GM18867 (cell line): ENCODE data around the gene EVX1.

Experiments
- ATAC-seq: cut with Tn5 transposase; IDR thresholded peaks from one replicate; pipeline ENCODE4 v1.9.1; 2021; ENCODE audit warnings: mild to moderate bottlenecking, moderate library complexity; ENCODE audit not compliant: unreplicated experiment

Gene EVX1

DNA sequence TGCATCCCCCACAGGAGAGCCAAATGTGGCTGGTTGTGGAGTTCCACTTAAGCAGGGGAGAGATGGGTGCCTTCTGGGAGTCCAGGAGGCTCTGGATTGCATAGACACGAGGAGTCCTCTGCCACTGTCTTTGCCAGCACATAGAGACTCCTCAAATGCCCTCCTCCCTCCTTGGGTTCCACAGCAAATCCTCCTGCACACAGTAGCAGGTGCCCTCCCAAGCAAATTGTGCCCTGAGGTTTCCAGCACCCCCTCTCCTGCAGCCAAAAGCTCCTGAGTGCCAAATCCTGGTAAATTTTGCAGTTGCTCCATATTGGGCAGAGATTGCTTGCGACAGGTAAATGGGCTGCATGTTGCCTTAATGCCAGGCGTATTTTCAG lies 5.8 kb downstream of the EVX1 start:
- no peak for ATAC-seq

DNA sequence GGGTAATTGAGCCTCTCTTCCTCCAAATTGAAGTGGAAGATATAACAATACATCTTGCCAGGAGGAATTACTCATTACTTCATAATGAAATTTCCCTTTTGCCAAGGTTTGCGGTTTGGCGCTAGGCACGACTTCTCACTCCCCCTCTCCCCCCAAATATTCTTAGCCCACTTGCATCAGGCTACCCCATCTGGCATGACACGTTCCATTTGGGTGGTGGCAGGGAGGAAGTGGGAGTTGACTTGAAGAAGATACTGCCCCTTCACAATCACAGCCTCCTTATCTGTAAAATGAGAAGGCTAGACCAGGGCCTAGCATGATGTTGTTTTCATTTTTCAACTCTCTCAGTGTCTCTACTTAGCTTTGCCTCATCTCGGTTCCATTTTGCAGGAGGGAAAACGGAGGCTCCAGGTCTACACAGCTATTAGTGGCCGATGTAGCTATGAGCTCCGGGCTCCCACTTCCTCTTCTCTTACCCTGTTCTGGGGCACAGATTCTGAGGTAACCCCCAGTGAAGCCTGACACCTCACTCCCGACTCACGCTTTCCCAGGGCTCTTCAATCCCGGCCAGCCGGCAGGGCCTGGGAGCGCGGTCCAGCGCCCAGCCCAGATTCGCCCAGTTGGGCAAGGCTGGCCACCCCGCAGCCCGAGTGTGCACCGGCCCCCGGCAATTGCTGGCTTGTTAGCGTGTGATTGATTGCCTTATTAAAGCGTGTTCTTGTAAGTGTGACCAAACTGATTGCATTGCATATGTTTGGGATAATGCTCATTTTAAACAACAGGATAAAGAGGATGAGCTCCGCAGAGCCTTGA lies 6.5 kb downstream of the EVX1 start:
- ATAC-seq, result no peak

DNA sequence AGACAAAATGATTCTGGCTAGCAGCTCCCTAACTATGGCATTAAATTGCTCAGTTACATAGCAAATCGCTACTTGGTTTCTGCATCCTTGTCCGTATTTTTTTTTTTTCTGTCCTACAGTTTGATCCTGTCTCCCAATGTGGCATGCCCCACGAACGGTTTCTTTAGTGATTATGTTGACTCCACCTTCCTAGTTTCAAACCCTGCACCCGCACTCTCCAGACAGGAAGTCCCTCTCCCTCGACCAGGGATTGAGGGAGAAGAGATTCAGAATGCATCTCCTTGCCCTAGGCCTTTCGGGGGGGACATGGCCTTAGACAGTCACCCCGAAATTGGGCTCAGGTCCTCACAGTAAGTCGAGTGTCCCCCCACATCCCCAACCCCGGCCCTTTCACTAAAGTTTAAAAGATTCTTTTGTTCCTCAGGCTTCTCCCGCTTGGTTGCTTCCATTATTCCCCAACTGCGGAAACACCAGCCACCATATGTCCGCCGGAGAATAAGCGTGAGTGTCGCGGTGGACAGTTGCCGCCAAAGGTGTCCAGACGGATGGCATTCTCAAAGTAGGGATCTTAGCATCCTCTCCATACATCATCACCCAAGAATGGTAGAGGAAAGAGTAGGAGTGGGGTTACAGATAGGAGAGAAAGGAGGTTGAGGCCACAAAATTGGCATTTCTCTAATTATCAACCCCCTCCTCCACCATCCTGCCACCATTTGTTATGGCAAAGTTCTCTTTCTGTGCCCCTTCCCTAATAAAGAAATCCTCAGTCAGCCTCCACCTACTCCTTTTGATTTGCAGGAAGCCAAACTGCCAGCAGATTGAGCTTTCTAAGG lies 7.3 kb downstream of the EVX1 start:
- no peak for ATAC-seq

DNA sequence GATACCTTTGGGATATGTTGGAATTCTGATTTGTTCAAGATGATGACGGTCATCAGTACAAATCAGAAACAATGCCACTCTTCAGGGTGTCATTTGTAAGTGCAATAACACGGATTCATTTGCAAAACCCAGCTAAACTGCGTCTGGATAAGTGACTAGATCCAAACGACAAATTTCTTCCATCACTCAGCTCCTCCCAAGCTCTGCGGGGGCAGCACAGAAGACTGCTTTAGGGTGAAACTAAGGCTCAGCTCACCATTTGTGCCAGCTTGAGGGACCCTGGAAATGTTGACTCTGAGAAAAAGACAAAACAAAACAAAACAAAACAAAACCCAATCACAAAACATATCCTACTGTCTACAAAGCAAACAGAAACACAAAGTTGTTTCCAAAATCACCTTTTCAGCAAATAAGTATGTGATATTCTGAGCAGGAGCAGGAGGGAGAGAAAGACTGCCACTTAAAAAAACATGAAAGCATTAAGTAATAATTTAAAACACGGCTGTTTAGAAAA lies 8.0 kb downstream of the EVX1 start:
- ATAC-seq, result no peak

DNA sequence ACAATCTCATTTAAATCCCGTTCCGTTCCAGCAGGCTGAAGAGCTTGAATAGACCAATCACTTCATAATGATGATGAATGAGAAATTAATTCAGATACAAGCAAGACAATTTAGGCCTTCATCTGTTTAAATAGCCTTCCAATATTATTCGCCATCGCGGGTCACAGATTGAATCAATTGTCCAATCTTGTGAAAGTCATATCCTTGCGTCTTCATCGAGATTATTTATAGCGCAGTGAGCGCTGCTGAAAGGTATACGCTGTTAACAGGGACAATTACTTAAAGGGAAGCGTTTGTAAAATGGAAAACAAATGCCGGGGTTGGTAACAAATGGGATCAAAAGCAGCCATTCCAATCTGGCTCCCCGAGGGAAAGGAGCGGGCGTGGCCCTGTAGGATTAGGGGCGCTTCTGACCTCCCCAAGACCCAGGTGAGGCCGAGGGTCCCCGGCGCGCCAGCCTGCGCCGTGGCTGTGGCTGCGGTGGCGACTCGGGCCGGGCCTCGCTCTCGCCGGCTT lies 8.6 kb downstream of the EVX1 start:
- no peak for ATAC-seq

DNA sequence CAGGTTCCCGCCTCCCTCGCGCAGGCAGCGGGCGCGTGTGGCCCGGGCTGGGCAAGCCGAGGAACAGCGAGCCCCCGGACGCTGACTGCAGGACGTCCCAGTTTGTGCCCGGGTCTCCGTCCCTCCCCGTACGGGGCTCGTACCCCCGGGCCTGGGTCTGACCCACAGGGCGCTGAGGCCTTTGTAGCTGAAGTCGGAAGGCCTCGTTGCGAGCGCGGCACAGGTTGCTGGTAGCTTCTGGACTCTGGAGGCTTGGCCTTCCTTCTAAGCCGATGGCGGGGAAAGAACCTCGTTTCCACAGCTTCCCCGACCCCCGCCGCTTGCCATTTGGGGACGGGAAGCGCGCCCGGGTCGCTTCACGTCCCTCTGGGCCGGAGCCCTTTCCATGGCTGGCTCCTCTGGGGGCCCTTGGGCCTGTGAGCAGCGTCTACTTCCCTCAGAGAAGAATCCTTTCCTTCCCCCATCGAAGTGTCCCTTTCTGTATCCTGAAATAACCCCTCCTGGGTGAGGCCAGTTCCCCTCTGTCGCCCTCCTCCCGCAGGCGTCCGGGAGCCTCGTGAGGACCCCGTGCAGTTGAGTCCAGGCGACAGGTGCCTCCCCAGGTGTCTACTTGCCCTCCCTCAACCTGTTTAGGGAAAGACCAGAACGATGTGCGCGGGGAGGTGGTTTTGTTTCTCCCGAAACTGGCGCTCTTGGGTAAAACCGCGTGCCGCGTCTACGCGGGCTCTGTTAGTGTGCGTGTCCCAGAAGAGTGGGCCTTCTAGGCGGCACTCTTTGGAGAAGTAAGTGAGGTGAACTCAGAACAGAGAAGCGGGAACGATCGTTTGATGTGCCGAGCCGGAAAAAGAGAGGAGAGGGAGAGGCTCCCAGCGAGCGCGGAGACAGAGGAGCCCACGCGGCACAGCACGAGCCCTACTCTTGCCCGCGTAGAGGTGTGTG lies 9.3 kb downstream of the EVX1 start:
- no peak for ATAC-seq

DNA sequence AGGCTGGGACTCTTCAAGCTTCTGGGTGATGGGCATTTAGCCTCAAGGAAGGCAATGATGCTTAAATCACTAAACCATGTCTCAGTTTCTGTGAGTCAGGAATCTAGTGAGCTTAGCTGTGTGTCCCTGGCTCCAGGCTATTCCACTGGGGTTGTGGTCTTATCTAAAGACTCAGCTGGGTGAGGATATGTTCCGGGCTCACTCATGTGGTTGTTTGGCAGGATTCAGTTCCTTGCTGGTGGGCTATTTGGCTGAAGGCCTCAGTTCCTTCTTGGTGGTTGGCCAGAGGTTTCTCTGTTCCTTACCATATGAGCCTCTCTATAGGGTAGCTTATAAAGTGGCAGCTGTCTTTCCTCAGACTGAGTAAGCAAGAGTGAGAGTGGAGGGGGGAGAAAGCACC lies 12.0 kb downstream of the EVX1 start:
- ATAC-seq, result no peak

DNA sequence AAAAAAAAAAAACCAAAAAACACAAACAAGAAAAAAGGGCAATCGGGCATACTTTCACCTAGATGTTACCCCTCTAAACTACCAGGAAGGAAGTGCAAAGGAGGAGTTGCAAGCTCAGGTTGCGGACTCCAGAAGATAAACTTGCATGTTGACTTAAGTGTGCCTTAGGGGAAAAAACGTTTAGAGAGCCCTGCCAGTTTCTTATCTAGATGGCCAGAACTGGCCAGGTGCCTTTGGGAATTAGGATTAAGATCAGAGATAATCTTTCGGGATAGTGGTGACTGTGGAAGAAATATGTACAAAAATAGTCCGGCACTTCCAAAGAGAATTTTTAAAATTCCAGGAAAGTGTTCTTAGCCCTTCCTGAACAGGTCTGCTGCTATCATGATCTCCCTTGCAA lies 17.6 kb downstream of the EVX1 start:
- no peak for ATAC-seq

DNA sequence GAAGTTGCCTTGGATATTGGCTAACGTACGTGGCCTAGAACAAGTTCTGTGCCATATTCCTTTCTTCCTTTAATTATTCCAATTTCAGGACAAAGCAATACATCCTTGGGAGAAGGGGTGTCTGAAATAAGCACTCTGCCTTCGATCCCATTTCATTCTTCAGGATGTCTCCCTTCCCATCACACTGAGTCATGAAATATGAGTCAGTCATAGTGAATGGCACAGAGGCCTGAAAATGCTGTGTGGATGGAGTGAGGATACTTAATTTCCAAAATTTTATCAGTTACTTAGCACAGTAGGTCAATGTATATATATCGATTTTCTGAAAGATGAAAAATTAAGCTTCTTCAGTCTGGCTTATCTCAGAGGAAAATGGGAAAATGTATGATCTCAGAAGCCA lies 19.5 kb downstream of the EVX1 start:
- ATAC-seq, result no peak

DNA sequence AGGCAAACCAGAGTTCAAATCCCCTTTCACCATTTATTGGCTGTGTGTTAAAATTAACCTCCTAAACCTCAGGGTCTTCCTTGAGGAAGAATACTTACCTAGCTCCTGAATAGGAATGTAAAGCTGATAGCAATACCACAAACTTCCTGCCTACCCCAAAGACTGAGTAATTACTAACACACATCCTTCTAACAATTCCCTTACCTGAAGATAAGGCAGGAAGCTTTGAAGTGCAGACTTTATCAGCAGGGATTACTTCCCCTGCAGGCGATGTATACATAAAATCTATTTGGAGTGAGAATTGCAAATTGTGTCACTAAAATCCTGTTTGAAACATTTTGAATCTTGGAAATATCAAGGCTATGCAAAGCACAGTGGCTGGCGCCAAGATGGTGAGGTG lies 21.2 kb downstream of the EVX1 start:
- ATAC-seq, result no peak

DNA sequence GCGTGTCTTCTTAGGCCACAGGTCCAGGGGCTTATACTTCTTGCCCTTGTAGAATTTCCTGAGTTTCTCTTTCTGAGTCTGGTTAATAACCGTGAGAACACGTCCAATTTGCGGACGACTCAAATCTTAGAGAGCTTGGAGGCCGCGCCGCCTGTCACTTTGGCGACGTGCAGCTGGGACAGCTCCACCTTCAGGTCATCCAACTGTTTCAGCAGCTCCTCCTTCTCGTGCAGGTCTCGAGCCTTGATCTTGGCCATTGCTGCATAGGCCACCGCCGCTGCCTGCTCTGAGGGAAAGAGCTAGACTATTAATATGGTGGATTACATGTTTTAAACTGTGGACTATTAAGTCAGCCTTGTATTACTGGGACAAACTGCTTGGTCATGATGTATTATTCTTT lies 26.9 kb downstream of the EVX1 start:
- no peak for ATAC-seq

DNA sequence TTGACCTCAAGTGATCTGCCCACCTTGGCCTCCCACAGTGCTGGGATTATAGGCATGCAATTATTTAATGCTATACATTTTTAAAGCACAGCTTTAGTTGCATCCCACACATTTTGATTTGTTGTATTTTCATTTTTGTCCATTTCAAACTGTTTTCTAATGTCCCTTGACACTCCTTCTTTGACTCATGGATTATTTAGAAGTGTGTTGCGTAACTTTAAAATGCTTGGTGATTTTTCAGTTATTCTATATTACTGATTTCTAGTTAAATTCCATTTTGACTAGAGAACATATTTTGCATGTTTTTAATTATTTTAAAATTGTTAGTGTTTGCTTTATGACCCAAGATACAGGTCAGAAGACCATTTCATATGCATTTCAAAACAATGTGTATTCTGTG lies 28.8 kb downstream of the EVX1 start:
- no peak for ATAC-seq

DNA sequence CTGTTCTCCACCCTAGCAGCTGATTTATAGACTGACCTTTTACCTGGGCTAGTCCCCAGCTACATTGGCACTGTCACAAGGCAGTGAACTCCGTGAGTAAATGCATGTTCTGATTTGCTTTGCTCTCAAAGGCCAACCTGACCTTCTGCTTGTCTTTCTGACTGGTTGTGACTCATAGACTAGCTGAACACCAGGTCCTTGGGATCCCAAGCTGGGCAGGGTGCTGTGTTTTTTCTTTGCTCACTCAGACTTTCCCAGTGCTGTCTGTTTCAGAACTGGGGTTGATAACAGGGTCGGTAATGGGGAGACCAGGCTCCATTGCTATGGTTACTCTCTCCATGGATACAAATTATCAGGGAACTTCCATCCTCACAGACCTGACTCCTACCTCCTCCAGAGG lies 35.0 kb downstream of the EVX1 start:
- no peak for ATAC-seq

DNA sequence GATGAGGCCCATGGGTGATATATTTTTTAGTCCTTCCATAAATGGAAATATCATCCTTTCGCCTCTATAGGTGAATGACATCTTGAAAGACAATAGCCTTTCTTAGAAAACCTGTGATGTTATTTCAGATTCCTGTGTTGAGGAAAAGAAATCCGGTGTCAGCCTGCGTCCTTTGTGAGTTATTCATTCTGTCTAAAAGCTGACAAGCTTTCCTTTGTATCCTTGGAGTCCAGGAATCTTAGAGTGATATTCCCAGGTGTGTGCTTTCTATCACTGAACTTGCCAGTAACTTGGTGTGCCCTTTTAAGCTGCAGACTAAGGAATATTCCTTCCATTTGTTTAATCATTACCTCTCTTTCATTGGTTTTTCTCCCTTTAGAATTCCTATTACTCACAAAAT lies 41.0 kb downstream of the EVX1 start:
- no peak for ATAC-seq

DNA sequence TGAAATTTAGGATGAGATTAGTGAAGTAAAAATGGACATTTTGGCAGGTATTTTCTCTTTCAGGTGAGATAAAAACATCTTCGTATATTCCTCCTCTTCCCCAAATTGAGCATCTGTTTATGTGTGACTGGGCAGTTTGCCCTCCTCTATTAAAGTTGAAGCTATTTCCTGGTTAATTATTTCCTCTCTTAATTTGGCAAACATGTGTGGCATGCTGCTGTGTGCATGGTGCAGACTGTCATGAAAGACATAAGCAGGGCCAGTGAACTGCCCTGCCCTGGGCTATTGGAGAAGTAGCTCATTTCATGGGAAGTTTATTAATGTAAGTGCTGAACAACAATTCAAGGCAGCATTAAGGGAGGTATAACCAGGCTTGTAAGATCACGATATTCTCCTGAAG lies 52.6 kb downstream of the EVX1 start:
- no peak for ATAC-seq

DNA sequence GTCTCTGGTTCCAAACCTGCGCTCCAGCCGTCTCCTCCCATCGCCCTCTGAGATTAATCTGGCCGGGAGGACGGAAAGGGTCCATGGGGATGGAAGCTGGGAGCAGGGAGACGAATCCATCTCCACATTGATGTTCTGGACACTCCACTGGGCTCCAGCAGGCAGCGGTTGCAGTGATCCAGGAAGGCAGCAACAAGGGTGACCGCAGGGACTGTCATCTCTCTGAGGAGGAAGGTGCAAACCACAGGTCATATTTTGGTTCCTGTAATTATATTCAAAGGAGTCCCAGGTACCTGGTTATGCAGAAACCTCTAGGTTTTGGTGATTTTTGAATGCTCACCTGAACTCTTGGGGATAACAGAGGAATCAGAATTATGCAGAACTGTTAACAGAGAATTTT lies 54.8 kb downstream of the EVX1 start:
- no peak for ATAC-seq
